OCI-LY3 (cell line): ENCODE measurements around the gene MPL.

Experiments used
- H2AFZ ChIP-seq: fragments of 200-600, 300-600 bp; shearing (Covaris generic); 2 replicates; pipeline ENCODE4 v1.6.0; 2014; ENCODE audit warnings: antibody characterized with exemption, low read depth, low read length
- H3K27ac ChIP-seq: fragments of 200-600, 300-600 bp; sonication (generic); 2 replicates; pipeline ENCODE4 v1.5.1; 2014; ENCODE audit warnings: mild to moderate bottlenecking, low read length, moderate library complexity, mixed read lengths
- H3K27me3 ChIP-seq: fragments of 200-600, 300-600 bp; sonication (generic); 2 replicates; pipeline ENCODE4 v1.6.1; 2014; ENCODE audit warnings: low read depth, low read length, mixed read lengths
- H3K36me3 ChIP-seq: fragments of 200-600, 300-600 bp; sonication (generic); replicated peaks from 2 replicates; pipeline ENCODE3; 2014; ENCODE audit warnings: low read depth, low read length, mixed read lengths
- H3K4me1 ChIP-seq: fragments of 300-600, 200-600 bp; sonication (generic); 2 replicates; pipeline ENCODE4 v1.6.1; 2014; ENCODE audit warnings: low read length, mixed read lengths
- H3K4me2 ChIP-seq: fragments of 200-600, 300-600 bp; sonication (generic); 2 replicates; pipeline ENCODE4 v1.6.1; 2014; ENCODE audit warnings: low read length, mixed read lengths
- H3K4me3 ChIP-seq: fragments of 300-600, 200-600 bp; sonication (generic); 2 replicates; pipeline ENCODE4 v1.5.1; 2014; ENCODE audit warnings: antibody characterized with exemption, mild to moderate bottlenecking, low read length, moderate library complexity
- H3K79me2 ChIP-seq: fragments of 300-600, 200-600 bp; shearing (Covaris generic); 2 replicates; pipeline ENCODE4 v1.6.1; 2014; ENCODE audit warnings: mild to moderate bottlenecking, low read length, mixed read lengths
- H3K9ac ChIP-seq: fragments of 300-600, 200-600 bp; shearing (Covaris generic); 2 replicates; pipeline ENCODE4 v1.6.0; 2014; ENCODE audit warnings: mild to moderate bottlenecking, low read length, moderate library complexity
- H3K9me3 ChIP-seq: fragments of 200-600, 300-600 bp; shearing (Covaris generic); 2 replicates; pipeline ENCODE4 v1.6.1; 2014; ENCODE audit warnings: low read length, mixed read lengths; ENCODE audit not compliant: insufficient read depth
- H4K20me1 ChIP-seq: fragments of 200-600, 300-600 bp; sonication (generic); 2 replicates; pipeline ENCODE4 v1.6.1; 2016; ENCODE audit warnings: low read length, mixed read lengths; ENCODE audit not compliant: insufficient read depth
- CTCF ChIP-seq: fragments of 200-600, 300-600 bp; sonication (generic); IDR thresholded peaks from 2 replicates; pipeline ENCODE4 v1.5.1; 2014; ENCODE audit warnings: antibody characterized with exemption, low read length, low read depth
- EZH2phosphoT487 ChIP-seq: fragments of 200-600 bp; shearing (Covaris generic); IDR thresholded peaks from 2 replicates; pipeline ENCODE4 v1.6.1; 2018; ENCODE audit warnings: antibody characterized with exemption, mixed run types, low read depth

The MPL gene

GRCh38 chr1:43389326-43390313, 52.0 kb downstream of the MPL start, which contains the start of the genes MED8 and SZT2:
Gene MED8 (minus strand): TSS chr1:43389800. CDS start chr1:43389764, 36 bp downstream.
Gene SZT2 (plus strand): TSS chr1:43389899. CDS start chr1:43389969, 70 bp downstream.
- H3K27me3 ChIP-seq: no peaks in the 10 kb centered on the region
- H3K4me1 ChIP-seq: peaks cover 11% of the 10 kb centered on the region
- peak within 1 kb of the TSS; percentile 98 for H3K4me2 ChIP-seq
- peaks cover 34% of the 10 kb centered on the region for H3K79me2 ChIP-seq
- peak within 1 kb of the TSS; percentile 100 for H3K4me3 ChIP-seq
- peak within 1 kb of the TSS; percentile 89 for H3K9ac ChIP-seq
- no peaks in the 10 kb centered on the region for H4K20me1 ChIP-seq
- TF ChIP-seq EZH2phosphoT487 (no peak), CTCF (no peak)
- H3K27ac ChIP-seq: peak within 1 kb of the TSS; percentile 49
- peak within 1 kb of the TSS; percentile 56; the same call in 1 of the 2 replicates for H2AFZ ChIP-seq
- peaks cover 19% of the 10 kb centered on the region for H3K36me3 ChIP-seq
- no peaks in the 10 kb centered on the region for H3K9me3 ChIP-seq

- TF ChIP-seq CTCF (no peak), EZH2phosphoT487 (no peak)
- no peak overlapping the region for H3K4me2 ChIP-seq
- H2AFZ ChIP-seq: no peak overlapping the region
- no peak overlapping the region for H3K9ac ChIP-seq
- no peak overlapping the region for H3K4me3 ChIP-seq
- H3K36me3 ChIP-seq: no peaks in the 10 kb centered on the region
- H3K79me2 ChIP-seq: peaks cover 34% of the 10 kb centered on the region
- peaks cover 11% of the 10 kb centered on the region for H3K4me1 ChIP-seq
- no peaks in the 10 kb centered on the region for H3K9me3 ChIP-seq
- H4K20me1 ChIP-seq: no peaks in the 10 kb centered on the region
- no peak overlapping the region for H3K27ac ChIP-seq
- H3K27me3 ChIP-seq: no peaks in the 10 kb centered on the region
Measured at GRCh38 chr1:43392702-43393101, 55.1 kb downstream of the MPL start.

GRCh38 chr1:43395523-43395922, 57.9 kb downstream of the MPL start:
- Histone ChIP-seq H2AFZ (no peak overlapping the region), H3K27ac (no peak overlapping the region), H3K4me3 (no peak overlapping the region), H3K9ac (no peak overlapping the region), H3K4me1 (peaks cover 5% of the 10 kb centered on the region), H3K27me3 (no peaks in the 10 kb centered on the region), H3K4me2 (no peak overlapping the region), H3K36me3 (no peaks in the 10 kb centered on the region), H4K20me1 (no peaks in the 10 kb centered on the region), H3K79me2 (peaks cover 9% of the 10 kb centered on the region), H3K9me3 (no peaks in the 10 kb centered on the region)
- TF ChIP-seq EZH2phosphoT487: no peak
- no peak for TF ChIP-seq CTCF

- no peak overlapping the region for H3K4me3 ChIP-seq
- TF ChIP-seq CTCF: no peak
- TF ChIP-seq EZH2phosphoT487: no peak
- peaks cover 4% of the 10 kb centered on the region; the same call in 1 of the 2 replicates for H3K79me2 ChIP-seq
- H4K20me1 ChIP-seq: no peaks in the 10 kb centered on the region
- no peaks in the 10 kb centered on the region for H3K4me1 ChIP-seq
- H3K27ac ChIP-seq: no peak overlapping the region
- H2AFZ ChIP-seq: no peak overlapping the region
- H3K4me2 ChIP-seq: no peak overlapping the region
- H3K36me3 ChIP-seq: no peaks in the 10 kb centered on the region
- H3K9ac ChIP-seq: no peak overlapping the region
- no peaks in the 10 kb centered on the region for H3K27me3 ChIP-seq
- H3K9me3 ChIP-seq: no peaks in the 10 kb centered on the region
Measured at GRCh38 chr1:43396059-43396458, 58.4 kb downstream of the MPL start.
